ENCODE measurements around the gene CPLANE1.

DNA sequence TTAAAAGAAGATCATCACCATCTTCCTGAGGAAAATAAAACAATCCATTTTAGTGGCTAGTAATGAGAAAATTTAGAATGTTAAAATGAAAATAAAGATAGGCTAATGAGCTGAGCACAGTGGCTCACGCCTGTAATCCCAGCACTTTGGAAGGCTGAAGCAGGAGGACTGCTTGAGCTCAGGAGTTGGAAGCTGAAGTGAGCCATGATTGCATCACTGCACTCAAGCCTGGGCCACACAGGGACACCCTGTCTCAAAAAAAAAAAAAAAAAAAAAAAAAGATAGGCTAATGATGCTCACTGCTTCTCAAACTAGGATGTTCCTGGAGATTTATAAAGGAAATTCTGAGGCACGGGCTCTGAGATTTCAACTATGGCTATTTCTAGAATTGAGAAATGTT is 50.3 kb downstream of the CPLANE1 start:
- no peak for TF ChIP-seq EZH2 (IDR thresholded peaks at IDR 0.05; ENCODE audit: low read length, missing control alignments)
- TF ChIP-seq, protein P1, sequence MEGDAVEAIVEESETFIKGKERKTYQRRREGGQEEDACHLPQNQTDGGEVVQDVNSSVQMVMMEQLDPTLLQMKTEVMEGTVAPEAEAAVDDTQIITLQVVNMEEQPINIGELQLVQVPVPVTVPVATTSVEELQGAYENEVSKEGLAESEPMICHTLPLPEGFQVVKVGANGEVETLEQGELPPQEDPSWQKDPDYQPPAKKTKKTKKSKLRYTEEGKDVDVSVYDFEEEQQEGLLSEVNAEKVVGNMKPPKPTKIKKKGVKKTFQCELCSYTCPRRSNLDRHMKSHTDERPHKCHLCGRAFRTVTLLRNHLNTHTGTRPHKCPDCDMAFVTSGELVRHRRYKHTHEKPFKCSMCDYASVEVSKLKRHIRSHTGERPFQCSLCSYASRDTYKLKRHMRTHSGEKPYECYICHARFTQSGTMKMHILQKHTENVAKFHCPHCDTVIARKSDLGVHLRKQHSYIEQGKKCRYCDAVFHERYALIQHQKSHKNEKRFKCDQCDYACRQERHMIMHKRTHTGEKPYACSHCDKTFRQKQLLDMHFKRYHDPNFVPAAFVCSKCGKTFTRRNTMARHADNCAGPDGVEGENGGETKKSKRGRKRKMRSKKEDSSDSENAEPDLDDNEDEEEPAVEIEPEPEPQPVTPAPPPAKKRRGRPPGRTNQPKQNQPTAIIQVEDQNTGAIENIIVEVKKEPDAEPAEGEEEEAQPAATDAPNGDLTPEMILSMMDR (conservative IDR thresholded peaks at IDR 0.05 in 1 of 2, IDR thresholded peaks at IDR 0.05 in 1 of 2; ENCODE audit: low read depth in 1 of 2, low read length in 2 of 2), result no peak

Data from fibroblast of lung (primary cell).